Fibroblast of skin of right quadriceps (primary cell): ENCODE measurements around the gene MARCHF4.

Experiments used
- DNase-seq: peaks from one replicate; pipeline ENCODE4 v3.0.0-alpha.2; 2013

MARCHF4 gene, protein sequence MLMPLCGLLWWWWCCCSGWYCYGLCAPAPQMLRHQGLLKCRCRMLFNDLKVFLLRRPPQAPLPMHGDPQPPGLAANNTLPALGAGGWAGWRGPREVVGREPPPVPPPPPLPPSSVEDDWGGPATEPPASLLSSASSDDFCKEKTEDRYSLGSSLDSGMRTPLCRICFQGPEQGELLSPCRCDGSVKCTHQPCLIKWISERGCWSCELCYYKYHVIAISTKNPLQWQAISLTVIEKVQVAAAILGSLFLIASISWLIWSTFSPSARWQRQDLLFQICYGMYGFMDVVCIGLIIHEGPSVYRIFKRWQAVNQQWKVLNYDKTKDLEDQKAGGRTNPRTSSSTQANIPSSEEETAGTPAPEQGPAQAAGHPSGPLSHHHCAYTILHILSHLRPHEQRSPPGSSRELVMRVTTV

DNA sequence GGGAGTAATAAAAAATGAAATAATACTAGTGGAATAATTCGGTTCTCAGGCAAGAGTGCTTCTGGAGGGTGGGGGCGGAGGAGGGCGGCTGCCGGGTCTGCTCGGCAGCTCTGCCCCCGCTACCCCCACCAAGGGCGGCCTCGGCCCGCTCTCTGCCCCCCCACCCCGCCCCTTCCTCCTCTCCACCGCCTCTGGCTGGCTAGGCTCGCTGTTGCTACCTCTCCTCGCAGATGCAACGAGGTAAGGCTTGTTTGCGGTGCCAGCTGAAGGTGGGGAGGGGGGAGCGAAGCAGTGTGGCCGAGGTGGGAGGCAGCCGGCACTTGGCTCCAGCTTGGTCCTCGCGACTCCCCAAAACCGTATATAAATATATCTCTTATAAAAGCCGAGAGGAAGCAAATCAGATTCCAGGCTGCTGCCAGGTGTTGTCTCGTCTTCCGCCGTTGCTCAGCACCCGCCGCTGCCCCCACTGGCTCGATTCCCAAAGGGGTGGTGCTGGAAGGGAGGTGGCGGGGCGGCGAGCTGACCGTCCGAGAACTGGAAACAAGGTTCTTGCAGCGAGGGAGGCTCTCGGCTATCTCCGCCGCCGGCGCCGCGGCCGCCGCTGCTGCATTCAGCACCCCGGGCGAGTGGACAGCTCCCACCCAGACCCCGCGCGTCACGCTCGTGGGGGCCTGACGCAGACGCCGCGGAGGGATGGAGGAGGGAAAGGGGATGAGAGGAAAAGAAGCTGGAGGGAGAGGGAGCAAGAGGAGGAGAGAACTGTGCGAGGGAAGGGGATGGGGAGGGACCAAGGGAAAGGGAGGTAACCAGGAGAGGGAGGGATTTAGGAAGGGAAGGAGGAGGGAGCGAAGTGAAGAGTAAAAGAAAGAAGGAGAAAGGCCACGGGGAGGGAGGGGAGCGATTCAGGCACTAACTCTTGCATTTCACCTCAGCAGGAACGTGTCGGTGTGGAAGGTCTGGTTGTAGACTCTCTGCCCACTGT, at the start of gene MARCHF4:
Gene MARCHF4 (minus strand): TSS at position 763 of the 982 bp plus-strand sequence. CDS start 2,223 bp downstream, outside the sequence.
- DNase-seq = peak; percentile 84

- no peak for DNase-seq
Observed at GRCh38 chr2:216420367-216421101, 48.3 kb upstream of the MARCHF4 start.

DNA sequence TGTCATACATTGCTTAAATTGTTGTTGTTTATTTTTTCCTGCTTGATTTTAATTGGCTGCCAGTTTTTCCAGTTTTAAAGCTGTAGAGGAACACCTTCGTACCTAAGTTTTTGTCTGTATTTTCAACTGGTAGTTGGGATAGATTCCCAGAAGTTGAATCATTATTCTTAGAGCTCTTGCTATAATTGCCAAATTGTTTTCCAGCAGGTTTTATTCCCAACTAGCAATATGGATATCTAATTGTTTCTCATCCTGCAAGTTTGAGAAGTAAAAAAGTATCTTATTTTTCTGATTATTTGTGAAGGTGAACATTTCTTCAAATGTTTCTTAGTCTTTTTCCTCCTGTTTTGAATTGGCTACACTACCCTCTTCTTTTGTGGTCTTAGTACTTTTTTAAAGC, 46.7 kb upstream of the MARCHF4 start:
- DNase-seq = no peak

DNA sequence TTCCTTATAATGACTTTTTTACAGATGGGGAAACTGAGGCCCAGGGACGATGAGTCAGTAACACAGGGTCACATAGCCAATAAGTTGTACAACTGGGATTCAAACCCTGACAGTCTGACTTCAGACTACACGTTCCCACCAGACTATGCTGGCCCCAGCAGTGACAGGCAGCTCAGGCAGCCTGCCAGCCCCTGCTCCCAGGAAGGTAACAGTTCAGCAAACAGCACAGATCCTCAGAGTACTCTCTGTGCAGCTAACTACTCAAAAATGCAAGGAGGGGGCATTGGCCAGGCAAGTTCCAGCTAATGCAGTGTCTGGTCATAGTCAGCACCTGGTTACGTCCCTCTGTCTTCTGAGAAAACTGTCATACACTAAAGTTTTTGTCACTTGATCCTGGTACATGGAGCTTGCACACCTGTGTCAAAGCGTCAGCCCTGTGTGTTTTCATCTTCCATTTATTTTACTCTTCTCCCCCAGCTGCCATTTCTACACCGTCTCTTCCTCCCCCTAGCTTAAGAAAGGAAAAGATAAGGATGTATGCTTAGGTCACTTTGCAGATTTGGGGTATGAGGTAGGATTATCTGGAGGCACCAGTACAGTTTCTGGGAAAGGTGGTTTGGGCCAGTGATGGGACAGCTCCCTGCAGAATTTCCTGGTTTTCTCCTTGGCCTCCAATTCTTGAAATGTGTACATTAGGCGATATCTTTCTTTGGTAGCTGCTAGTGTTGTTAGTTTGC, 44.5 kb upstream of the MARCHF4 start:
- no peak for DNase-seq

- no peak for DNase-seq
Observed at GRCh38 chr2:216415541-216415940, 43.3 kb upstream of the MARCHF4 start.

- no peak for DNase-seq
Observed at GRCh38 chr2:216414772-216415319, 42.6 kb upstream of the MARCHF4 start.

- no peak for DNase-seq
Observed at GRCh38 chr2:216413882-216414281, 41.6 kb upstream of the MARCHF4 start.

DNA sequence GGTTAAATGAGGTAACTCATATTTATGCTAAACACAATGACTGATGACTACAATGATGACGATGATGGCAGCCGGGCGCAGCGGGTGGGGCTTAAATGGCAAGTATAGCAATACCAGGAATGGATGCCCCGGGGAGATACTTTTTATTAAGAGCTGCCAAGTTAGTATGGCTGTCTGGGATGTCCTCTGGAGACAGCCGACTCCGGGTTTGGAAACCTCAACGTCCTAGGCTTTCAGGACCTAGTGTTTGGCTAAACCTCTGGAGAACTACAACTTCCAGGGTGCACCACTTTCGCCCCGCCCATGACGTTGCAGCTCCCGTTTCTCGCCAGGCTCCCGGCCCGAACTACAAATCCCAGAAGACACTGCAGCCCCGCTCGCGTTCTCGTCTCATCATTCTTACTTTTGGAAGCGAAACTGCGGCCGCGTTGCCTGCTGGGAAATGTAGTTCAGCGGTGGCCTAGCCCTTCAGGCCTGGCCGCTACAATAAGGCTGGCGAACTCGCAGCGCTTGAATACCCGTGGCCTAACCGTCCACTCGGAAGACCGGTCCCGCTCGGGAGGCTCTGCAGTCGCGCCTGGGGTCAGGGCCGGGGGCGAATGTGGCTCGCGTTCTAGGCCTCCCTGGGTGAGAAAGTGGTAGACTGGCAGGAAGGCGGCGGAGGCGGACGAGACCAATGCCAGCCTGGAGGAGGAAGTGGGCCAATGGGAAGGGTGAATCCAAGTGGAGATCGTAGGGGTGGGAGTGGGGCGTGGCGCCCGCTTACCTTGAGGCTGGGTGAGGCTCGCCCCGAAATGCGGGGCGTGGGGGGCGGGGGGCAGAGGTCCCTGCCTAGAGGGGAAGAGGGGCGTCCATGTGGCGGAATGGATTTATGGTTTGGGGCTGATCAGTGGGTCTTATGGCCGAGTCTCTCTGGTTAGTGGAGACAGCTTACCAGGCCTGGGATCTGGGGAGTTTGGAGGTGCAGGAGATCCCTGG, 40.0 kb upstream of the MARCHF4 start, which contains the start of gene SMARCAL1:
Gene SMARCAL1 (plus strand): TSS at position 463 of the 978 bp plus-strand sequence. CDS start 2,221 bp downstream, outside the sequence.
- peak; percentile 98 for DNase-seq

DNA sequence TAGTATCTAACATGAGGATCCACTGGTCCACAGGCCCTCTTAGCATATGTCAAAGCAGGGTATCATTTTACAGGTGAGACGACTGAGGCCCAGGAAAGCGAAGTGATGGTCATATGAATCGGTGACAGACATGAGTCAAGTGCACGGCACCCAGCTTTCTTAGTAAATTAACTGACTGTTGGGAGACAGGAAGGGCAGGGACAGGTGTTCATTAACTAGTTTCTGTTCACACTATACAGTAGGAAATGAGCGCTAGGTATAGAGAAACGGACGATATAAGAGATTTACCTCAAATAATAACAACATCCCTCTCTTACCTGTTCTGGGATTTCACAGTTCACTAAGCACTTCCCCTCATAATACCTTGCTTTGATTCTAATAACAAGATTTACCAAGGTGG, 38.3 kb upstream of the MARCHF4 start:
- DNase-seq = no peak

DNA sequence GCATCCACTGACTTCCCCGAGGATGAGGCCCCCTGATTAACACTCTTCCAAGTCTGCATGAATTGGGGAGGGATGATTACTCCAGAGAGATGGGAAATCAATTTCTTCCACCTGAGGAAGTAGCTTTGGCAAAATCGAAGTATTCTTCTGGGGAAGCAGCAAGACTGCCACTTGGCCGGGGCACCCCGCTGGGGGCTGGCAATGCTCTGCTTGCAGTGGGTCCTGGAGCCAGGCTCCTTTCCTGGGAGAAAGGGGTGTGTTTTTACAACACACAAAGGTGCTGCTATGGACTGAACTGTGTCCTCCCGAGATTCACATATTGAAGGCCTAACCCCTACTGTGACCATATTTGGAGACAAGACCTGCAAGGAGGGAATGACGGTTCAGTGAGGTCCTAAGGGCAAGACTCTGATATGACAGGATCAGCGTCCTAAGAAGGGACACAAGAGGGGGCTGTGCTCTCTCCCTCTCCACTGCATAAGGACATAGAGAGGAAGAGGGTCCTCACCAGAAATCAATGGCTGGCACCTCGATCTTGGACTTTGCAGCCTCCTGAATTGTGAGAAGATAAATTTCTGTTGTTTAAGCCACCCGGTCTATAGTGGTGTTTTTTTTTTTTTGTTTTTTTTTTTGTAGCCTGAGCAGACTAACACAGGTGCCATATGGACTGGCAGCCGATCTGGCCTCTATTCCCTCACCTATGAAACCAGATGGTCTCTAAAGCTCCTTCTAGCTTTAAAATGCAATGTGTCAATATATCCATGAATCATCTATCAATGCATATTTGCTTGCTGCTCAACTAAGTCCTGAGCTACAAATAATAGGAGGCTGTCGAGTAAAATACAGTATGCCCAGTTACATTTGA, 36.4 kb upstream of the MARCHF4 start:
- no peak for DNase-seq

DNA sequence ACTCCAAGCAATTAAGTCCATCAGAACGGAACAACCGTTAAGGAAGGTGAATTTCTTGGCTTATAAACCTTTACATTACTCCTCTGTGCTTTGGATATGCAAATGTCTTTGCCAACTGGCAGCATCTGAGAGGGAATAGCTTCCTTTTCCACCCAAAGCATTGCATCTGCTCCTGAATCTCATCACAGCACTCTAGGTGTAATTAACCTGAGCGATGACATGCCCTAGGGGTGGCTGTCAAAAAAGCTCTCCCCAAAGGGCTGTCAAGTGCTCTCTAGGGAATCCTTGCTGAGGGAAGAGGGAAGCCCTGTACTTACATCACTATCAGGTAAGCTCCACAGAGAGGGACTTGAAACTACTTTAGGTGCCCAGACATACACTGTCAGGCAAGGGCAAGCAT, 34.5 kb upstream of the MARCHF4 start:
- no peak for DNase-seq

DNA sequence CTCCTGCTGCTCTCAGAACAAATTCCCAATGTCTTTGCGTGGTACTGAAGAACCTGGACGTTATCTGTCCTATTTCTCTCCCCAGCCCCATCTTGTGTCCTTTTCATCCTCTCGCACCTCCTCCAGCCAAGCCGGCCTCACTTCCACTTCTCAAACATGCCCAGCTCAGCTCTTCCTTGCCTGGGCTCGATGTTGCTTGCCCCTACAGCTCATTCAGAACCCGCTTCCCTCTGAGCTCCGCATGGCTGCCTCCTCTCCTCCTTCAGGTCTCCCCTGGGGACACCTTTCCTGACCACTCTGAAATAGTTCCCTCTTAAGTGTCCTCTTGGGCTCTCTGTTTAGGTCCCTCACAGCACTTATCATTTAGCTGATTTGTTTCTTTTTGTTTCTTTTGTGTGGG, 33.3 kb upstream of the MARCHF4 start:
- no peak for DNase-seq

GRCh38 chr2:216404010-216404618, 31.8 kb upstream of the MARCHF4 start:
- peak; percentile 28 for DNase-seq

- DNase-seq = no peak
Observed at GRCh38 chr2:216402751-216403150, 30.5 kb upstream of the MARCHF4 start.

DNA sequence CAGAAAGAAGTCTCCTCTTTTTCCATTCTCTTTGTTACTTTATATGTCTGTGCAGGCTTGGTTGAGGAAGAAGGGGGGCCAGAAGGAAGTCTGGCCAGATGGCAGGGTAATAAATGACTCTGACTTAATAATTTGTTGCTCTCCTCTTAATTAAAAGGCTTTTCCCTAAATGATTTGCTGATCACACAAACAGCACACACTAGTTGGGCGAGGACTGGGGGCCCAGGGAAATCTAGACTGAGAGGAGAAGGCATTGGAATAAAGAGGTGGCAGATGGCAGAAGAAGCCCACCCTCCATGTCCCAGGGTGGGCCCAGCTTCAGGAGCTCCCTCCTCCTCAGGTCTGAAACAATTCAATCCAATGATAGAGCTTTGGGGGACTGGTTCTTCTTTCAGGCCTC, 27.3 kb upstream of the MARCHF4 start:
- DNase-seq = no peak

- no peak for DNase-seq
Observed at GRCh38 chr2:216394881-216395280, 22.6 kb upstream of the MARCHF4 start.

DNA sequence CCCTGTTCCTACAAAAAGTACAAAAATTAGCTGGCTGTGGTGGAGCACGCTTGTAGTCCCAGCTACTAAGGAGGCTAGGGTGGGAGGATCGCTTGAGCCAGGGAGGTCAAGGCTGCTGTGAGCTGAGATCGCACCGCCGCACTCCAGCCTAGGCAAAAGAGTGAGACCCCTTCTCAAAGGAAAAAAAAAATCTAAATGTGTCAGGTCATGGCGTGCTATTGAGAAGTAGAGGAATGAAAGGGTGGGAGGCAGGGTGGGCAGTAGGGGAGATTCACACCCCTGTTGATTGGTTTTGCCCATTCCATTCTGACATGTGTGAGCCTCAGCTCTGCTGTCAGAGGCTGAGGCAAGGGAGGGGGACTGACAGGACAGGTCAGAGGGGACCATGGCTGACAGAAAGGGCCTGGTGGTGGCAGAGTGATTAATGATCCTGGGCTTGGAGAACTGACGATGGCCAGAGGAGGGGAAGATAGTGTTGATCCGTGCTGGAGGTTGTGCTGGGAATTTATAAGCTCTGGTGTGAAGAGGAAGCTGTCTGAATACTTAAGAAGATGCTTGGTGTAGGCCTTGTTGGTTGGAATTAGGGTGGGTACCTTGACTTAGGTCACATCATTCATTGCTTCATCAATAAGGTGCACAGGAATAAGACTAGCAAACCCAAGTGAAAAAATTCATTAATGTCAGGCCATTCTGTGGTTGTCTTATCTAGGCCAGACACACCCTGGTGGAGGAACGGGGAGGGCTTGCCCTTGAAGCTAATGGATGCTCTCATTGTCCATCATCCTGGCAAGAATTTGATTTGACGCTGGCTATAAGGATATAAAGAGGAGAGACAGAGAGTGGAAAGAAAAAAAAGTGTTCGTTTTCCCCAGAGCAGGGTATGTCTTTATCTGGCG, 20.9 kb upstream of the MARCHF4 start:
- no peak for DNase-seq

DNA sequence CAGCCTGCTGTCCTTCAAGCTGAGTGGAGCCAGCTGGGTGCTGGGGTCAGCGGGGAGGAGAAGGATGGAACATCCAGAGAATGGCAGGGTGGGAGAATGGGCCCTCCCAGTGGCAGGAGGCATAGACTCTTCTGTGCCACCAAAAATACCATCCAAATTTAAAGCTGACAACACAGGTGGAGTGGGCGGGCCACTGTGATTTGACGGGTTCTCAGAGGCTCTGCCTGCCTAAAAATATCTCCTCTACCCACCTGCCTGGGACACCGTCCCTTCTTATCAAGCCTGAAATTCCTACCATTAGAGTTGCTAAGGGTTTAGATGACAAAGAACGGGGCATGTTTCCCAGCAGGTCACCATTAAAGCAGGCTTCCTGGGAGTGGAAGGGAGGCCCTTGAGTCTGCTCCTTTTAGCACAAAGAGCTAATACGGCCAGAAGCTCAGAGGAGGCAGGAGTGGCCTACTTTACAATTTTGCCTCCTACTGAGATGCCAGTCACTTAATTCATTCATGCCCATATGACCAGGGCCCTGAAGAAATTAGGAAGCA, 19.8 kb upstream of the MARCHF4 start:
- no peak for DNase-seq
